ENCODE data around the gene MTHFSD. TPM values are rescaled to one million over a fixed set of nuclear protein-coding genes. Genes with fewer than 3 reads are reported as not detected.

MTHFSD gene
- total RNA-seq, 1 donor from 2014 or later = 35.0 TPM

DNA sequence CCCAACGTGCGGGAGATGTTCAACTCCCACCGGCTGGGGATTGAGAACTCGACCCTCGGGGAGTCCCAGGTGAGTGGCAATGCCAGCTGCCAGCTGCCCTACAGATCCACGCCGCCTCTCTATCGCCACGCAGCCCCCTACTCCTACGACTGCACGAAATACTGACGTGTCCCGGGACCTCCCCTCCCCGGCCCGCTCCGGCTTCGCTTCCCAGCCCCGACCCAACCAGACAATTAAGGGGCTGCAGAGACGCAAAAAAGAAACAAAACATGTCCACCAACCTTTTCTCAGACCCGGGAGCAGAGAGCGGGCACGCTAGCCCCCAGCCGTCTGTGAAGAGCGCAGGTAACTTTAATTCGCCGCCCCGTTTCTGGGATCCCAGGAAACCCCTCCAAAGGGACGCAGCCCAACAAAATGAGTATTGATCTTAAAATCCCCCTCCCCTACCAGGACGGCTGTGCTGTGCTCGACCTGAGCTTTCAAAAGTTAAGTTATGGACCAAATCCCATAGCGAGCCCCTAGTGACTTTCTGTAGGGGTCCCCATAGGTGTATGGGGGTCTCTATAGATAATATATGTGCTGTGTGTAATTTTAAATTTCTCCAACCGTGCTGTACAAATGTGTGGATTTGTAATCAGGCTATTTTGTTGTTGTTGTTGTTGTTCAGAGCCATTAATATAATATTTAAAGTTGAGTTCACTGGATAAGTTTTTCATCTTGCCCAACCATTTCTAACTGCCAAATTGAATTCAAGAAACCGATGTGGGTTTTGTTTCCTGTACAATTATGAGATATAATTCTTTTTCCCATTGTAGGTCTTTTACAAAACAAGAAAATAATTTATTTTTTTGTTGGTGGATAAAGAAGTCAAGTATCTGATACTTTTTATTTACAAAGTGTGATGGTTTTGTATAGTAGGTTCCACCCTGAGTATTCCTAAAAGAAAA is 13.9 kb upstream of the MTHFSD start:
- H3K4me3 Mint-ChIP-seq = no peak overlapping the region

DNA sequence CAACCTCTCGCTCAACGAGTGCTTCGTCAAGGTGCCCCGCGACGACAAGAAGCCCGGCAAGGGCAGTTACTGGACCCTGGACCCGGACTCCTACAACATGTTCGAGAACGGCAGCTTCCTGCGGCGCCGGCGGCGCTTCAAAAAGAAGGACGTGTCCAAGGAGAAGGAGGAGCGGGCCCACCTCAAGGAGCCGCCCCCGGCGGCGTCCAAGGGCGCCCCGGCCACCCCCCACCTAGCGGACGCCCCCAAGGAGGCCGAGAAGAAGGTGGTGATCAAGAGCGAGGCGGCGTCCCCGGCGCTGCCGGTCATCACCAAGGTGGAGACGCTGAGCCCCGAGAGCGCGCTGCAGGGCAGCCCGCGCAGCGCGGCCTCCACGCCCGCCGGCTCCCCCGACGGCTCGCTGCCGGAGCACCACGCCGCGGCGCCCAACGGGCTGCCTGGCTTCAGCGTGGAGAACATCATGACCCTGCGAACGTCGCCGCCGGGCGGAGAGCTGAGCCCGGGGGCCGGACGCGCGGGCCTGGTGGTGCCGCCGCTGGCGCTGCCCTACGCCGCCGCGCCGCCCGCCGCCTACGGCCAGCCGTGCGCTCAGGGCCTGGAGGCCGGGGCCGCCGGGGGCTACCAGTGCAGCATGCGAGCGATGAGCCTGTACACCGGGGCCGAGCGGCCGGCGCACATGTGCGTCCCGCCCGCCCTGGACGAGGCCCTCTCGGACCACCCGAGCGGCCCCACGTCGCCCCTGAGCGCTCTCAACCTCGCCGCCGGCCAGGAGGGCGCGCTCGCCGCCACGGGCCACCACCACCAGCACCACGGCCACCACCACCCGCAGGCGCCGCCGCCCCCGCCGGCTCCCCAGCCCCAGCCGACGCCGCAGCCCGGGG is 12.9 kb upstream of the MTHFSD start:
- intact Hi-C loops (cut with micrococcal nuclease) = loop anchor here (5.0 to 10.0 kb wide), 2 partner anchors 56 to 197 kb away; partner anchors contain the start of gene FOXF1
- ATAC-seq (ENCODE audit: low read depth) = no peak
- no peak for DNase-seq
- TF ChIP-seq, protein P1, sequence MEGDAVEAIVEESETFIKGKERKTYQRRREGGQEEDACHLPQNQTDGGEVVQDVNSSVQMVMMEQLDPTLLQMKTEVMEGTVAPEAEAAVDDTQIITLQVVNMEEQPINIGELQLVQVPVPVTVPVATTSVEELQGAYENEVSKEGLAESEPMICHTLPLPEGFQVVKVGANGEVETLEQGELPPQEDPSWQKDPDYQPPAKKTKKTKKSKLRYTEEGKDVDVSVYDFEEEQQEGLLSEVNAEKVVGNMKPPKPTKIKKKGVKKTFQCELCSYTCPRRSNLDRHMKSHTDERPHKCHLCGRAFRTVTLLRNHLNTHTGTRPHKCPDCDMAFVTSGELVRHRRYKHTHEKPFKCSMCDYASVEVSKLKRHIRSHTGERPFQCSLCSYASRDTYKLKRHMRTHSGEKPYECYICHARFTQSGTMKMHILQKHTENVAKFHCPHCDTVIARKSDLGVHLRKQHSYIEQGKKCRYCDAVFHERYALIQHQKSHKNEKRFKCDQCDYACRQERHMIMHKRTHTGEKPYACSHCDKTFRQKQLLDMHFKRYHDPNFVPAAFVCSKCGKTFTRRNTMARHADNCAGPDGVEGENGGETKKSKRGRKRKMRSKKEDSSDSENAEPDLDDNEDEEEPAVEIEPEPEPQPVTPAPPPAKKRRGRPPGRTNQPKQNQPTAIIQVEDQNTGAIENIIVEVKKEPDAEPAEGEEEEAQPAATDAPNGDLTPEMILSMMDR (IDR thresholded peaks at IDR 0.05) = no peak
- H3K27ac Mint-ChIP-seq = no peak overlapping the region
- peaks cover 29% of the 10 kb centered on the region for H3K4me1 Mint-ChIP-seq
- no peaks in the 10 kb centered on the region for H3K9me3 Mint-ChIP-seq
- H3K36me3 Mint-ChIP-seq (ENCODE audit: low read depth) = no peaks in the 10 kb centered on the region
- CTCF ChIA-PET = no interaction called here
- no peak overlapping the region for H3K4me3 Mint-ChIP-seq
- POLR2A ChIA-PET = no interaction called here
- peaks cover 57% of the 10 kb centered on the region for H3K27me3 Mint-ChIP-seq

More for the DNA sequence above, 13.9 kb upstream of the MTHFSD start:
- TF ChIP-seq, protein P1 (IDR thresholded peaks at IDR 0.05) = no peak
- H3K27me3 Mint-ChIP-seq = peaks cover 59% of the 10 kb centered on the region
- no peak overlapping the region for H3K27ac Mint-ChIP-seq
- DNase-seq = no peak
- no peaks in the 10 kb centered on the region for H3K36me3 Mint-ChIP-seq (ENCODE audit: low read depth)
- intact Hi-C loops (cut with micrococcal nuclease) = loop anchor here (5.0 to 10.0 kb wide), 2 partner anchors 57 to 196 kb away; partner anchors contain the start of gene FOXF1
- H3K9me3 Mint-ChIP-seq = no peaks in the 10 kb centered on the region
- ChIA-PET CTCF (no interaction called here), POLR2A (no interaction called here)
- ATAC-seq (ENCODE audit: low read depth) = no peak
- peaks cover 21% of the 10 kb centered on the region for H3K4me1 Mint-ChIP-seq

DNA sequence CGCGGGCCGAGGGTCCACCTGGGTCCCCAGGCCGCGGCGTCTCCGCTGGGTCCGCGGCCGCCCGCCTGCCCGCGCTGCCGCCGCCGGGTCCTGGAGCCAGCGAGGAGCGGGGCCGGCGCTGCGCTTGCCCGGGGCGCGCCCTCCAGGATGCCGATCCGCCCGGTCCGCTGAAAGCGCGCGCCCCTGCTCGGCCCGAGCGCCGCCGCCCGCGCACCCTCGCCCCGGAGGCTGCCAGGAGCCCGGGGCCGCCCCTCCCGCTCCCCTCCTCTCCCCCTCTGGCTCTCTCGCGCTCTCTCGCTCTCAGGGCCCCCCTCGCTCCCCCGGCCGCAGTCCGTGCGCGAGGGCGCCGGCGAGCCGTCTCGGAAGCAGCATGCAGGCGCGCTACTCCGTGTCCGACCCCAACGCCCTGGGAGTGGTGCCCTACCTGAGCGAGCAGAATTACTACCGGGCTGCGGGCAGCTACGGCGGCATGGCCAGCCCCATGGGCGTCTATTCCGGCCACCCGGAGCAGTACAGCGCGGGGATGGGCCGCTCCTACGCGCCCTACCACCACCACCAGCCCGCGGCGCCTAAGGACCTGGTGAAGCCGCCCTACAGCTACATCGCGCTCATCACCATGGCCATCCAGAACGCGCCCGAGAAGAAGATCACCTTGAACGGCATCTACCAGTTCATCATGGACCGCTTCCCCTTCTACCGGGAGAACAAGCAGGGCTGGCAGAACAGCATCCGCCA is 12.1 kb upstream of the MTHFSD start:
- peaks cover 55% of the 10 kb centered on the region for H3K27me3 Mint-ChIP-seq
- no peaks in the 10 kb centered on the region for H3K36me3 Mint-ChIP-seq (ENCODE audit: low read depth)
- no peak for ATAC-seq (ENCODE audit: low read depth)
- no peak overlapping the region for H3K27ac Mint-ChIP-seq
- POLR2A ChIA-PET = no interaction called here
- H3K9me3 Mint-ChIP-seq = no peaks in the 10 kb centered on the region
- DNase-seq = no peak
- intact Hi-C loops (cut with micrococcal nuclease) = loop anchor here (5.0 to 10.0 kb wide), 2 partner anchors 55 to 198 kb away; partner anchors contain the start of gene FOXF1
- TF ChIP-seq, protein P1 (IDR thresholded peaks at IDR 0.05) = no peak
- H3K4me3 Mint-ChIP-seq = peak overlapping the region; percentile 35
- CTCF ChIA-PET = no interaction called here
- H3K4me1 Mint-ChIP-seq = peaks cover 29% of the 10 kb centered on the region

DNA sequence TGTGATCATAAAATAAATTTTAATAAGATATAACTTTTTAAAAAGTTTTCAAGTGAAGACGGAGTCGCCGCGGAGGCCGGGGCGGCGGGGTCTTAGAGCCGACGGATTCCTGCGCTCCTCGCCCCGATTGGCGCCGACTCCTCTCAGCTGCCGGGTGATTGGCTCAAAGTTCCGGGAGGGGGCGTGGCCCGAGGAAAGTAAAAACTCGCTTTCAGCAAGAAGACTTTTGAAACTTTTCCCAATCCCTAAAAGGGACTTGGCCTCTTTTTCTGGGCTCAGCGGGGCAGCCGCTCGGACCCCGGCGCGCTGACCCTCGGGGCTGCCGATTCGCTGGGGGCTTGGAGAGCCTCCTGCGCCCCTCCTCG is 11.5 kb upstream of the MTHFSD start, which contains the start of gene FOXC2:
Gene FOXC2, plus strand, starts transcription at position 229 of the 365 bp plus-strand sequence. CDS start 507 bp downstream, outside the sequence.
- ChIA-PET POLR2A (no interaction called here), CTCF (no interaction called here)
- DNase-seq (no peak), ATAC-seq (ENCODE audit: low read depth) (no peak)
- H3K36me3 Mint-ChIP-seq (ENCODE audit: low read depth) = no peaks in the 10 kb centered on the region
- no peaks in the 10 kb centered on the region for H3K9me3 Mint-ChIP-seq
- TF ChIP-seq, protein P1 (IDR thresholded peaks at IDR 0.05) = no peak
- intact Hi-C loops (cut with micrococcal nuclease) = loop anchor here (5.0 to 10.0 kb wide), 2 partner anchors 54 to 198 kb away; partner anchors contain the start of gene FOXF1
- peaks cover 29% of the 10 kb centered on the region for H3K4me1 Mint-ChIP-seq
- no peak within 1 kb of the TSS for H3K27ac Mint-ChIP-seq
- H3K27me3 Mint-ChIP-seq = peaks cover 51% of the 10 kb centered on the region
- peak within 1 kb of the TSS; percentile 35 for H3K4me3 Mint-ChIP-seq

Data from activated B cell treated with CpG ODN at 0.5 μM for 24 hours (primary cell).